PC-3 (cell line): ENCODE measurements around the gene GYPC. TPM values are rescaled to one million over a fixed set of nuclear protein-coding genes. Genes with fewer than 3 reads are reported as not detected.

Experiments
- ATAC-seq: fragments of 200-7000 bp; cut with Tn5 transposase; 2 replicates; pipeline ENCODE4 v1.9.1; 2020; ENCODE audit warnings: mild to moderate bottlenecking, moderate library complexity
- BruUV-seq: library from RNA; stranded (reverse); fragments of 400-500 nt; replicated peaks from 2 replicates; lab custom pipeline; 2021; lab: Mats Ljungman, UMichigan
- CTCF ChIA-PET: fragments of 300-600 bp; sonication (Branson Sonifier 250); formaldehyde crosslinking; loops from one replicate; lab custom pipeline; 2022; ENCODE audit warnings: antibody characterized with exemption; lab: Charles Lee
- POLR2A ChIA-PET: fragments of 300-600 bp; sonication (Branson Sonifier 250); formaldehyde crosslinking; loops from one replicate; lab custom pipeline; 2022; ENCODE audit warnings: antibody characterized with exemption; ENCODE audit not compliant: unreplicated experiment; lab: Charles Lee
- DNase-seq: peaks from one replicate; pipeline ENCODE4 v3.0.0-alpha.2; 2015
- H2AFZ ChIP-seq: fragments of 300-600 bp; sonication (generic); 2 replicates; pipeline ENCODE4 v1.6.0; 2016; ENCODE audit warnings: antibody characterized with exemption, low read length
- H3F3A ChIP-seq: fragments of 300-600 bp; sonication (generic); one replicate; pipeline ENCODE4 v1.6.0; 2017; ENCODE audit warnings: antibody characterized with exemption, low read length, control low read depth, mild to moderate bottlenecking; ENCODE audit not compliant: unreplicated experiment
- H3K27ac ChIP-seq: fragments of 300-600 bp; sonication (generic); 2 replicates; pipeline ENCODE4 v1.5.1; 2016; ENCODE audit warnings: mild to moderate bottlenecking, low read length
- H3K27me3 ChIP-seq: fragments of 300-600 bp; sonication (generic); 2 replicates; pipeline ENCODE4 v1.6.1; 2016; ENCODE audit warnings: low read length, mixed read lengths
- H3K36me3 ChIP-seq: fragments of 300-600 bp; sonication (generic); 2 replicates; pipeline ENCODE4 v1.6.1; 2016; ENCODE audit warnings: low read depth, mixed run types, low read length, mixed read lengths
- H3K4me1 ChIP-seq: fragments of 300-600 bp; sonication (generic); 2 replicates; pipeline ENCODE4 v1.5.1; 2016; ENCODE audit warnings: low read length; ENCODE audit not compliant: insufficient read depth
- H3K4me2 ChIP-seq: fragments of 300-600 bp; sonication (generic); 2 replicates; pipeline ENCODE4 v1.6.0; 2016; ENCODE audit warnings: low read length
- H3K4me3 ChIP-seq: fragments of 300-600 bp; sonication (generic); 2 replicates; pipeline ENCODE4 v1.5.1; 2016; ENCODE audit warnings: mild to moderate bottlenecking, low read length, mixed read lengths
- H3K79me2 ChIP-seq: fragments of 300-600 bp; sonication (generic); 2 replicates; pipeline ENCODE4 v1.6.1; 2017; ENCODE audit warnings: low read length, mixed read lengths
- H3K9ac ChIP-seq: fragments of 300-600 bp; sonication (generic); 2 replicates; pipeline ENCODE4 v1.6.0; 2016; ENCODE audit warnings: mild to moderate bottlenecking, low read length
- H3K9me2 ChIP-seq: fragments of 300-600 bp; sonication (generic); replicated peaks from 2 replicates; pipeline ENCODE4 v1.6.1; 2016; ENCODE audit warnings: mixed run types, low read length, mixed read lengths
- H3K9me3 ChIP-seq: fragments of 300-600 bp; sonication (generic); 2 replicates; pipeline ENCODE4 v1.6.1; 2016; ENCODE audit warnings: low read length, mixed read lengths
- H4K20me1 ChIP-seq: fragments of 300-600 bp; sonication (generic); 2 replicates; pipeline ENCODE4 v1.6.1; 2016; ENCODE audit warnings: low read length, mixed read lengths
- EZH2 ChIP-seq: fragments of 300-600 bp; sonication (generic); IDR thresholded peaks from one replicate; pipeline ENCODE4 v1.6.1; 2017; ENCODE audit warnings: antibody characterized with exemption, mild to moderate bottlenecking, low read length; ENCODE audit not compliant: unreplicated experiment
- EZH2phosphoT487 ChIP-seq: fragments of 300-600 bp; sonication (generic); IDR thresholded peaks from 2 replicates; pipeline ENCODE4 v1.6.1; 2018; ENCODE audit warnings: mild to moderate bottlenecking, antibody characterized with exemption, low read length, borderline replicate concordance
- intact Hi-C: fragments of 100-400 bp; cut with micrococcal nuclease; formaldehyde crosslinking; loops from 2 replicates; pipeline ENCODE4 v1.9.0; 2023
- total RNA-seq: library from RNA; depleted of rRNA; stranded (reverse); fragments of >200 nt; gene quantifications from 2 replicates; pipeline ENCODE4 v1.2.3, GENCODE V29; 2014
- TF ChIP-seq, protein P1 (sequence below): fragments of 300-600 bp; sonication (generic); conservative IDR thresholded peaks from 2 replicates; pipeline ENCODE4 v1.5.1; 2017; ENCODE audit warnings: antibody characterized with exemption, low read depth, mild to moderate bottlenecking, low read length

GYPC gene
- total RNA-seq, 1 experiment from 2014 or later: not detected

DNA sequence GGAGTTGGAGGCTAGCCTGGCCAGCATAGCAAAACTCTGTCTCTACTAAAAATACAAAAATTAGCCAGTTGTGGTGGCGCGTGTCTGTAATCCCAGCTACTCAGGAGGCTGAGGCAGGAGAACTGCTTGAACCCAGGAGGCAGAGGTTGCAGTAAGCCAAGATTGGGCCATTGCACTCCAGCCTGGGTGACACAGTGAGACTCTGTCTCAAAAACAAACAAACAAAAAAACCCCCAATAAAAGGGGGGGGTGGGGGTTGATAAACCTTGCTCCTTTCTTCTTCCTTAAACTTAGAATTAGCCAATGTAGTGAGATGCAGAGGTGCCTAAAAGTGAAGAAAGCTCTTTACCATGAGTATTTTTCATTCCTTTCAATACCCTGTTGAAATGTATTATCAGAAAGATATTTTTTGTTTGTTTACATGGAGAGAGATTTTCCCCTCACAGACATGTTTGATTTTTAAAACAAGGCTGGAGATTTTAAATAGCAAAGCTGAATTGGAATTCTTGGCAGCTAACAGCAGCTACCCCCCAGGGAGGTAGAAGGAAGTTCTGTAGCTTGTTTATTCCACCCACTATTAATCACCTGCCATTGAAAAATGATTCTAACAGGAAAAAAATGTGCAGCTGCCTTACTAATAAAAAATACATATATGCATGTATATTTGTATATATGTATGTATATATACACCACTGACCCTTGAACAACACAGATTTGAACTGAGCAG, 48.6 kb downstream of the GYPC start:
- ChIA-PET POLR2A (no interaction called here), CTCF (no interaction called here)
- no peaks in the 10 kb centered on the region for H3F3A ChIP-seq
- H3K9me3 ChIP-seq: no peaks in the 10 kb centered on the region
- H4K20me1 ChIP-seq: no peaks in the 10 kb centered on the region
- H3K27me3 ChIP-seq: no peaks in the 10 kb centered on the region
- no peak overlapping the region for H3K9ac ChIP-seq
- H3K4me1 ChIP-seq: no peaks in the 10 kb centered on the region
- no peak overlapping the region for H3K4me3 ChIP-seq
- intact Hi-C loops: no loop called here
- H2AFZ ChIP-seq: no peak overlapping the region
- H3K4me2 ChIP-seq: no peak overlapping the region
- H3K27ac ChIP-seq: no peak overlapping the region
- no peaks in the 10 kb centered on the region for H3K36me3 ChIP-seq
- DNase-seq (no peak), ATAC-seq (no peak)
- H3K79me2 ChIP-seq: no peaks in the 10 kb centered on the region
- no peaks in the 10 kb centered on the region for H3K9me2 ChIP-seq
- no TSS peak for BruUV-seq
- TF ChIP-seq EZH2phosphoT487 (no peak), EZH2 (no peak)
- TF ChIP-seq, protein P1, sequence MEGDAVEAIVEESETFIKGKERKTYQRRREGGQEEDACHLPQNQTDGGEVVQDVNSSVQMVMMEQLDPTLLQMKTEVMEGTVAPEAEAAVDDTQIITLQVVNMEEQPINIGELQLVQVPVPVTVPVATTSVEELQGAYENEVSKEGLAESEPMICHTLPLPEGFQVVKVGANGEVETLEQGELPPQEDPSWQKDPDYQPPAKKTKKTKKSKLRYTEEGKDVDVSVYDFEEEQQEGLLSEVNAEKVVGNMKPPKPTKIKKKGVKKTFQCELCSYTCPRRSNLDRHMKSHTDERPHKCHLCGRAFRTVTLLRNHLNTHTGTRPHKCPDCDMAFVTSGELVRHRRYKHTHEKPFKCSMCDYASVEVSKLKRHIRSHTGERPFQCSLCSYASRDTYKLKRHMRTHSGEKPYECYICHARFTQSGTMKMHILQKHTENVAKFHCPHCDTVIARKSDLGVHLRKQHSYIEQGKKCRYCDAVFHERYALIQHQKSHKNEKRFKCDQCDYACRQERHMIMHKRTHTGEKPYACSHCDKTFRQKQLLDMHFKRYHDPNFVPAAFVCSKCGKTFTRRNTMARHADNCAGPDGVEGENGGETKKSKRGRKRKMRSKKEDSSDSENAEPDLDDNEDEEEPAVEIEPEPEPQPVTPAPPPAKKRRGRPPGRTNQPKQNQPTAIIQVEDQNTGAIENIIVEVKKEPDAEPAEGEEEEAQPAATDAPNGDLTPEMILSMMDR: no peak

DNA sequence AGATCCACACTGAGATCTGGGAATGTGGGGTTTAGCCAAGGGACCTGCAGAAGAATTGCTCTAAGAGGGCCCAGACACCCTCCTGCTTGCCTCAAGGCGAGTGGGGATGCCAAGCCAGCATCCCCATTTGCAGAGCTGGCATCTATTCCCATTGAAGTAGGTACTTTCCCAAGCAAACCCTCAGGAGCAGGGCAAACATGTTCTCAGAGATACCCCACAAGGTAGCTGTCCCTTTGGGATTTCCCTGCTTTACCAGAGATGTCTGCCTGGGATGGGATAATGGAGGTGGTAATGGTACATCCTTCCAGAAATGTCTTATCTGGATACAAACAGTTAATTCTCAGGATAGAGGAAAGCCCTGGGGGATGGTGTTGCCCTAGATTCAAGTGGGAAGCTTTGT, 51.2 kb downstream of the GYPC start:
- H2AFZ ChIP-seq: no peak overlapping the region
- BruUV-seq: no TSS peak
- CTCF ChIA-PET: no interaction called here
- no peak for TF ChIP-seq EZH2
- POLR2A ChIA-PET: no interaction called here
- no peaks in the 10 kb centered on the region for H3K79me2 ChIP-seq
- no peaks in the 10 kb centered on the region for H3K9me3 ChIP-seq
- H4K20me1 ChIP-seq: no peaks in the 10 kb centered on the region
- no peak overlapping the region for H3K4me3 ChIP-seq
- H3K27ac ChIP-seq: no peak overlapping the region
- H3K4me1 ChIP-seq: no peaks in the 10 kb centered on the region
- DNase-seq (no peak), ATAC-seq (no peak)
- H3K4me2 ChIP-seq: no peak overlapping the region
- intact Hi-C loops: no loop called here
- H3F3A ChIP-seq: no peaks in the 10 kb centered on the region
- no peaks in the 10 kb centered on the region for H3K36me3 ChIP-seq
- H3K9ac ChIP-seq: no peak overlapping the region
- H3K27me3 ChIP-seq: no peaks in the 10 kb centered on the region
- H3K9me2 ChIP-seq: no peaks in the 10 kb centered on the region

DNA sequence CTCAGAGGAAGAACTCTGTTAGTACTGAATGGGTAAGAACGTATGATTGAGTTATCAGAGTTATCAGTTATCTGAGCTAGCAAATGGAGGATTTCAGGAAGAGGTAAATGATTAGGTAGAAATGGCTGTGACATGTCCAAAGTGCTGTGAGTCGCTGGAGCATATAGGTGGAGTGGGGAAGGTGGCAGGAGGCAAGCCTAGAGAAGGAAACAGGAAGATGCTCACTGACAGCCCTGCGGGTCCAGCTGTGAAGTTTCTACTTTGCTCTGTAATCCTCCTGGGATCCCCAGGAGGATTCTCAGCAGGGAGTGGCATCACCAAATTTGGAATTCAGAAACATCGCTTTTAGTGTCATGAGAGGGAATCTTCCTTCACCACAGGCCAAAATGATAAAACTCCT, 52.0 kb downstream of the GYPC start:
- no TSS peak for BruUV-seq
- POLR2A ChIA-PET: no interaction called here

More for the DNA sequence above, 52.0 kb downstream of the GYPC start:
- no peak for DNase-seq
- TF ChIP-seq EZH2phosphoT487: no peak
- TF ChIP-seq, protein P1: no peak
- no peak for TF ChIP-seq EZH2
- H4K20me1 ChIP-seq: no peaks in the 10 kb centered on the region
- H3K27ac ChIP-seq: no peak overlapping the region
- H3K9ac ChIP-seq: no peak overlapping the region
- no peaks in the 10 kb centered on the region for H3F3A ChIP-seq
- no peaks in the 10 kb centered on the region for H3K4me1 ChIP-seq
- H3K4me2 ChIP-seq: no peak overlapping the region
- H3K9me3 ChIP-seq: no peaks in the 10 kb centered on the region
- no peak for ATAC-seq
- H3K79me2 ChIP-seq: no peaks in the 10 kb centered on the region
- H3K36me3 ChIP-seq: no peaks in the 10 kb centered on the region
- no peak overlapping the region for H3K4me3 ChIP-seq
- H3K9me2 ChIP-seq: no peaks in the 10 kb centered on the region
- CTCF ChIA-PET: no interaction called here
- H3K27me3 ChIP-seq: no peaks in the 10 kb centered on the region
- intact Hi-C loops: no loop called here
- no peak overlapping the region for H2AFZ ChIP-seq
